Measurements from ENCODE around the gene CNTNAP2.
"Not testable (repeated sequence)": the region's sequence is repeated elsewhere in the genome, so short reads cannot be mapped to it uniquely, and the experiment has no call there.

The CNTNAP2 gene

DNA sequence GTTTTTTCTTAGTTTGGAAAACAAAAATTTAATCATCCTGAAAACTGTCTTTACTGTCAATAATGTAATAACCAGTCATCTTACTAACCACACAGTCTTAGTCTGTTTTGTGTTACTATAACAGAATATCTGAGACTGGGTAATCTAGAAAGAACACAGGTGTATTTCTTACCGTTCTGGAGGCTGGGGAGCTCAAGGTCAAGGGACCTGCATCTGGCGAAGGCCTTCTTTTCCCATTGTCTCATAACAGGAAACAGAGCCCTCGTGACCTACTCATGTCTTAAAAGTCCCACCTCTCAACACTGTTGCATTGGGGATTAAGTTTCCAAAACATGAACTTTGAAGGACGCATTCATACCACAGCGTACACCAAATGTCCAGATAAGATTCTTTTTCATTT lies 932.3 kb downstream of the CNTNAP2 start:
- no peak for DNase-seq

DNA sequence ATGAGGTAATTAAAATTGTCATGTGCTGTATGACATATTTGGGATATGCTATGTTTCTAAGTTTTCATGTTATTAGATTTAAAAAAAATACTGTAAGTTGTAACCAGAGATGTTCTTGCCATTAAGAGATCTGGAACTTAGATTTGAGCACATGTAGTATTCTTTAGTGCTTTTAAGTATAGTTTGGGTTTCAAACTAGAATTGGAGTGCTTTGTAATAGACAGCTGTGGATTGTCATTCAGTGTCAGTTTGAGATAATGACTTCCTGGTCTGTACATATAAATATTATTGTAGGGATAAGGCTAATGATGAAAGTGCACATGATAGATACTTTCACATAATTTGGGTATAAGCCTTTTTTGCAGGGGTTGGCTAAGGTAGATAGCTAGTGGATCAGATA lies 936.2 kb downstream of the CNTNAP2 start:
- DNase-seq, result no peak

DNA sequence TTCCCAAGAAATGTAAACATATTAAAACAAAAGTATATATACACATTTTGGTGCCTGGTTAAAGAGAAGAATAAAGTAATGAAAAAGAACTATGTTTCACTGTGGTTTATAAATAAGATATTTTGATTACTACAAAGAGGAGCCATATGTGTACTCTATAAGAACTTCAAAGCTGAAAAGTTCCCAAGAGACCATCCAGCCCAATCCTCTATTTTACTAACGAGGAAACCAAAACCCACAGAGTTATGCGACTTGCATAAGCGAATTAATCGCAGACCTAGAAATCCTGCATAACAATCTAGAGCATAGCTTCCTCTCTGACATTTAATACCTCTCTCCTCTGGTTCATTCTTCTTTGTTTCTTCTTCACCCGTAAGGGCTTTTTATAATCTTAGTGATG lies 937.1 kb downstream of the CNTNAP2 start:
- DNase-seq, result no peak

GRCh38 chr7:147060070-147060469 lies 943.5 kb downstream of the CNTNAP2 start:
- no peak for DNase-seq

GRCh38 chr7:147062897-147063296 lies 946.3 kb downstream of the CNTNAP2 start:
- DNase-seq, result no peak

DNA sequence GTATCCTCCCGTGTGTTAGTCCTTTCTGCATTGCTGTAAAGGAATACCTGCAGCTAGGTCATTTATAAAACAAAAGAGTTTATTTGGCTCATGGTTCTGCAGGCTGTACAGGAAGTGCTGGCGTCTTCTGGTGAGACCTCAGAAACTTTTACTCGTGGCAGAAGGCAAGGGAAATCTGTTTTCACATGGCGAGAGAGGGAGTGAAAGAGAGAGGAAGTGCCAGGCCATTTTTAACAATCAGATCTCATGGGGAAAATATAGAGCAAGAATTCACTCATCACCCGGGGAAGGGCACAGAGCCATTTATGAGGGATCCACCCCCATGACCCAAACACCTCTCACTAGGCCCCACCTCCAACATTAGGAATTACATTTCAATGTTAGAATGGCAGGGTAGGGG lies 952.2 kb downstream of the CNTNAP2 start:
- DNase-seq, result no peak

DNA sequence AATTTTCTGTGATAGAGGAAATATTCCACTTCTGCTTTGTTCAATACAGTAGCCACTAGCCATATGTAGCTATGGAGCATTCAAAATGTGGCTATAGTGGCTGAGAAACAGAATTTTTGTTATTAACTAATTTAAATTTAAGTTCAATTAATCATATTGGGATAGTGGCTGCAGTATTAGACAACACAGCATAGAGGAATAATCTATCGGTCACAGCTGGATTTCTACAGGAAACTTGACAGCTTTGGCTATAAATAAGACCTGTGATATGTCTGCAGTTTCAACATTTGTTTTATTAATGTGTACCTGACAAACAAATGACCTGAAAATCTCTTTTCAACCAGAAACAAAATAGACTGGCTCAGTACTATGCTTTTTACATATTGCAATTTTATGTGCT lies 953.2 kb downstream of the CNTNAP2 start:
- no peak for DNase-seq

GRCh38 chr7:147070886-147071285 lies 954.3 kb downstream of the CNTNAP2 start:
- DNase-seq, result no peak

- DNase-seq, result no peak
Observed at GRCh38 chr7:147071536-147071935, 954.9 kb downstream of the CNTNAP2 start.

- no peak for DNase-seq
Observed at GRCh38 chr7:147078312-147078711, 961.7 kb downstream of the CNTNAP2 start.

DNA sequence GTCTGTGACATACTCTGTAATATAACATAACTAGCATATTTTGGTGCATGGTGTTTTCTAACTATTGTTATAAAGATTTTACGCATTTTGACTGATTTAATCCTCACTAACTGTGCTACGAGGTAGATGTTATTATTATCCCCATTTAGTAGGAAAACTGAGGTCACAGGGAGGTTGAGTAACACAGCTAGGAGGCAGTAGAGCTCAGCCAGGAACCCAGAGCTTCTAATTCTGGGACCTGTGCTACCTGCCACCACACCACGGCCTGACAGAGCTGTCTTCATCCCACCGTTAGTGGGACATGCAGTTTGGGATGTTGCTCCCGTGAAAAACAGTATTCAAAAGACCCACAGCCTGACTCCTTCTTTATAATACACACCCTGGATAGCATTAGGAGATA lies 962.5 kb downstream of the CNTNAP2 start:
- no peak for DNase-seq

- DNase-seq, result no peak
Observed at GRCh38 chr7:147079921-147080420, 963.4 kb downstream of the CNTNAP2 start.

DNA sequence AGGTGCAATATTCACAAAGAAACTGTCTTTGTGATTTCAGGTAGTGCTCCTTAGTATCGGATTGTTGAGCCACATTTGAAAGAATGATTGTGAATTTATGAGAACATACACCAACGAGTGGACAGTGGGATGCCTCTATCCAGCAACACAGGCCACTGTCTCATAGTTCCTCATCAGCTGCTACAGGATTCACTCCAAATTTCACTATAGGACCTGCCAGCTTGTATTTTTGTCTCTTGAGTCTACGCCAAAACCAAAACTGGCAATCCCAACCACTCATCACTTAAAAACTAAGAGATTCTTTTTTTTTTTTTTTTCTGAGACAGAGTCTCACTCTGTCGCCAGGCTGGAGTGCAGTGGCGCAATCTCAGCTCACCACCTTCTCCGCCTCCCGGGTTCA lies 964.5 kb downstream of the CNTNAP2 start:
- no peak for DNase-seq

- DNase-seq, result no peak
Observed at GRCh38 chr7:147089051-147089461, 972.5 kb downstream of the CNTNAP2 start.

DNA sequence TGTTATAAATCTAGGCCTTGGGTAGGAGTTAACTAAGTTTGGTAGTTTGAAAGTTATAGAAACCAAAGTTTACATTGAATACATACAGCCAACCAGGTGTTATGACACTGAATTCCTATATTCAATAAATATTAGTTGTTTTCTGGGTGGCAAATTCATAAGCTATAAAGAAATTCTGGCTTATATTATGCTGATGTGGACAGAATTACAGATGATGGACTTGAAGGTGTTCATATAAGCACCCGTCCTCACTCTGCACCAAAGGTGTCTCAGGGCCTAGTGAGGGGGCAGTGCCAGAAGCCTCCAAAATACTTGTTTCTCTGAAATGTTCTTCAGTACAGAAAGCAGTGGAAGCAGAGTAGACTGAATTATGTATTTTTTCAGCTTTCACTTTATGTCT lies 973.0 kb downstream of the CNTNAP2 start:
- no peak for DNase-seq

DNA sequence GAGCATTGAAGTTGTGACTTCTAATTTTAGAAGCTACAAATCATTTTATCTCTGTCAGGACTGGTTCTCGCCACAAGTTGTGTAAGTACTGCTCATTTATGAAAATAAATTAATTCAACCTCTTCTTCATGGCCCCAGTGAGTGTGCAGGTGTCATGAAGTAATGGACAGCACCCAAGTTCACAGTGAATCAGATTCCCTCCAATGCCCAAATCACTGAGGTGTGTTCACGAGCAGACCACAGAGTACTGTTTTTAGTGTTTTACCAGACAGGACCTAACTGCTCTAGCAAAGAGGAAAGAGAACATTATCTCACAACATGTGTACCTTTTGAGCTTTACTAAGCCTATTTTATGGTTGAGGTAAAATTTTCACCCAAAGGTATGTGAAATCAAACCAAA lies 980.0 kb downstream of the CNTNAP2 start:
- no peak for DNase-seq

- DNase-seq, result no peak
Observed at GRCh38 chr7:147103224-147103623, 986.6 kb downstream of the CNTNAP2 start.

- DNase-seq, result no peak
Observed at GRCh38 chr7:147106746-147107145, 990.1 kb downstream of the CNTNAP2 start.

GRCh38 chr7:147114525-147114924 lies 997.9 kb downstream of the CNTNAP2 start:
- not testable (repeated sequence) for DNase-seq

DNA sequence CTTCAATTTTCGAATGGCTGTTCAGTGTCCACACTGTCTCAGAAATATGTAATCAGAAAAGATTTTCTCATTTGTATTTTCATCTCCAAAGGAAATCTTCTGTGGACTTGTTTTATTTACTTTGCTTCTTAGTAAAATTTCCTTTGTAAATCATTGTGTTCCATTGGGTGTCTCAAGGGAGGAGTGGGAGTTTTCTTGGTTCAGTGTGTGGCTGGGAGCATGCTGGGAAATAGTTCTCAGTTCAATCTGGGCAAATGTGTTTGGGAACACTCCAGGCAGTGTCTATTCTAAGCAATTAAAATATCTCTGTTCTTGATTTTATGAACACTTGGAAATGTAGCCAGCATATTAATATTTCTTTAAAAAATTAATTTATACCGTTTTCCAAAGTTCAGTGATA lies 1019.8 kb downstream of the CNTNAP2 start:
- no peak for DNase-seq

DNA sequence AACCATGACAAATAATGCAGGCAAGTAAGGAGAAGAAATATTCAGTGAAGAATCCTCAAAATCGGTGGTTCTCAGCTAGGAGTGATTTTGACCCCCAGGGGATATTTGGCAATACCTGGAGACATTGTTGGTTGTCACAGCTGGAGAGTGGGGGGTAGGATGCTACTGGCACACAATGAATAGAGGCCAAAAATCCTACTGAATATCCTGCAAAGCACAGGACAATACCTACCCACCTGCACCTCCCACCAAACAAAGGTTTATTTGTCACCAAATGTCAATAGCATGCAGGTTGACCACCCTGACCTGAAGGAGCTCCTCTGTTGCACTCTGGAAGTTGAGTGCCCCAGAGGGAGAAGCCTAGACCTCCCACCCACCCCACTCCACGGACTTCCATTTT lies 1028.6 kb downstream of the CNTNAP2 start:
- no peak for DNase-seq

GRCh38 chr7:147146169-147146568 lies 1029.6 kb downstream of the CNTNAP2 start:
- no peak for DNase-seq

DNA sequence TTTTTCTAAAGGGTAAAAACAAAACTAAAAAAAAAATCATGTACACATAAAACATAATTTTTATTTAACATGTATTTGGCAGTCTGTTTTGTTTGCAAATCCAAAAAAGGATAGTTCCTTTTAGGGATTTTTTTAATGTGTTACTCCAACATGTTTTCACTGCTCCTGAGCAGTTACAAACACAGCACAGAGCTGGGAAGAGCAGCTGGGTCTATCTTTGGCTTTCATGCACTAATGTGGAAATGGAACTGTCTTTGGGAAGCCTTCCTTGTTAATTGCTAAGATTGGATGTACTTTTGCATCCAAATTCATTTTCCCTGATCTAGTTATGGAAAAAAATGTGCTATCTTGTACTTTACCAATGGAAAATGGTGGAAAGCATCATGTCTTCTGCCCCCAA lies 1035.1 kb downstream of the CNTNAP2 start:
- no peak for DNase-seq

DNA sequence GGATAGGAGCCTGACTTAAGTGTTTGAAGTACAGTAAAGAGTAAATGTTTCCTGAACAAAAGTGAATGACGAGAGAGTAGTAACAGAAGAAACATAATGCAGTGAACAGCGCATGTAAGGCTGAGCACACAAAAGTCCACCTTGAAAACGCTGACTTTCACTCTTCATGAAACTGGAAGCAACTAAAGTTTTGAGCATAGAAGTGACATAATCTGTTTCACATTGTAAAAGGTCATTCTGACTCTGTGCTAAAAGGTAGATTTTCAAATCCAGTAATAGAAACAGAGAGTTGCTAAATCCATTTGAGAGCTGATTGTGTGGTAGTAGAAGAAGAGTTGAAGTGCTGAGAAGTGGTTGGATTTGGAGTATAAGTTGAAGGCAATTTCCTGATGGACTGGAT lies 1037.0 kb downstream of the CNTNAP2 start:
- no peak for DNase-seq

GRCh38 chr7:147161405-147161804 lies 1044.8 kb downstream of the CNTNAP2 start:
- DNase-seq, result no peak

Measured in islet precursor cell (in vitro differentiated cells).